Cardiac septum (tissue), 1 donor: ENCODE data around the gene HSPA8. TPM values are rescaled to one million over a fixed set of nuclear protein-coding genes. Genes with fewer than 3 reads are reported as not detected.
A peak's percentile ranks its signal among the peaks of the same experiment; 100 is the strongest.
"Not testable (repeated sequence)": the region's sequence is repeated elsewhere in the genome, so short reads cannot be mapped to it uniquely, and the experiment has no call there.

Experiments used
- DNase-seq: peaks from one replicate; pipeline ENCODE4 v3.0.0-alpha.2; 2020; ENCODE audit warnings: low spot score
- intact Hi-C: fragments of 100-400 bp; cut with DNase I; formaldehyde crosslinking; loops from one replicate; pipeline ENCODE4 v1.14.0; 2022
- total RNA-seq: library from RNA; stranded (reverse); fragmentation: NEBNext Ultra II Directional; extraction: Animal tissue kit (Norgen Biotek cat#: 25700); gene quantifications from one replicate; pipeline ENCODE4 v1.2.1, GENCODE V29; 2021
- donor health status: DM: no; HTN: no; CAD: no.

Gene HSPA8
- total RNA-seq, 1 donor from 2014 or later, result 1,191 TPM

DNA sequence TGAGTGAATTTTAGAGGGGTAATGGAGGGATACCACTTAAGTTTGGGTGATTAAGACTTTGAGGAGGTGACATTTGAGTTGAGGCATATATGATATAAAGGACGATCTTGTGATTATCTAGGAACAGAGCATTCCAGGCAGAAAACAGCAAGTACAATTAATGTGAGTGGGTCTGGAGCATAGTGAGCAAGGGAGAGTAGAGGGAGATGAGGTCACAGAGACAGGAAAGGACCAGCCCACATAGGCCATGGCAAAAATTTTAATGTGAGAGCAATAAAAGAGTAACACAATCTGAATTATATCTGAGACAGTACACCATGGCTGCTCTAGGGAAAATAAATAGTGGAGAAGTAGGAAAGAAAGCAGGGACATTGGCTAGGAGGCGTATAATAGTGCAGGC is 14.5 kb upstream of the HSPA8 start:
- intact Hi-C loops, result no loop called here
- DNase-seq, result no peak

GRCh38 chr11:123073343-123074057 is 11.6 kb upstream of the HSPA8 start:
- no peak for DNase-seq
- intact Hi-C loops, result no loop called here

GRCh38 chr11:123072762-123073161 is 10.8 kb upstream of the HSPA8 start:
- intact Hi-C loops, result no loop called here
- DNase-seq, result no peak

- intact Hi-C loops, result no loop called here
- no peak for DNase-seq
Observed at GRCh38 chr11:123072332-123072761, 10.4 kb upstream of the HSPA8 start.

DNA sequence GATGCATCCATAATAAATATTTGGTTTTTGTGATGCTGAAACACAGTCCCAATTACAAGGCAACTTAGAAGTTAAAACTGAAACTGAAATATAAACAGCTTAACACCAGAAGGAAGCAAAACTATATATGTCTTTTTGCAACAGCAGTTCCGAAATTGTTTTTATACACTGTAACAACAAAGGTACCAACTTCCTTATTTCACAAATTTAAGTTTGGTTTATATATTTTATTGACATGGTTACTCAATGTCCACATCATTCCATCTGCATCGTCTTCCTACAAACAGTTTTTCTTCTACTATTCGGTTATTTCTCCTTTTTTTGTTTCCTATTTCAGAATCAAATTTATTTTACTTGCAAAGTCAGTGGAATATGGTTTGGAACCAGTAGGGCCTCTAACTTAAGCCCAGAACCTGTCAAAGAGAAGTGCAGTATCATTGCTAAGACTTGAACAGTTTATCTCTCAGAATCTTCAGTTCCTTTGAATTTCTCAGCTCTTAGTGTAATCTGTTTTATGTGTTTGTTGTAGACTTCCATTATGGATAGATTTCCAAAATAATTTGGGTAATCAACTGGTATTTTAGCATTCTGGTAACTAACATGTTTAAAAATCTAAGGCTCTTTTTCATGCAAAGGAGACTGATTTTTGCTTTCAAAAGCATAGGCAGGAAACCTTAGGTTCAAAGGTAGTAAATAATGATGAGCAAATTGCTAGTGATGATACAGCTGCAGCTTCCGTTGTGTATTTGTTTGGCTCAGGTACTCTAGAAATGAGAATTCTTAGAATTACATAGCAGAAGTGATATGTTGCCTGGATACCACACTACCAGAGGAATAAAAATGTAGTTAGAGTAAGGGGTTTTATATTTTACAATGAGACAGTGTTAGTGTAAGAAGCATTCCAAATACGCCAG is 8.2 kb upstream of the HSPA8 start:
- intact Hi-C loops, result loop anchor here (10.0 kb wide), 1 partner anchor 415 kb away; the partner anchor contains the start of gene UBASH3B

GRCh38 chr11:123065621-123066020 is 3.7 kb upstream of the HSPA8 start:
- no peak for DNase-seq

More for the DNA sequence above, 8.2 kb upstream of the HSPA8 start:
- DNase-seq, result no peak

GRCh38 chr11:123063826-123064657 is 2.1 kb upstream of the HSPA8 start:
- intact Hi-C loops, result loop anchor here (5.0 to 10.0 kb wide), 2 partner anchors 38 to 409 kb away; partner anchors contain the start of gene UBASH3B
- no peak for DNase-seq

More at GRCh38 chr11:123065621-123066020, 3.7 kb upstream of the HSPA8 start:
- intact Hi-C loops, result loop anchor here (10.0 kb wide), 1 partner anchor 411 kb away; the partner anchor contains the start of gene UBASH3B

- no peak for DNase-seq
- intact Hi-C loops, result loop anchor here (5.0 to 10.0 kb wide), 2 partner anchors 39 to 408 kb away; partner anchors contain the start of gene UBASH3B
Observed at GRCh38 chr11:123062892-123063825, 1.2 kb upstream of the HSPA8 start.

- intact Hi-C loops, result loop anchor here (5.0 to 10.0 kb wide), 2 partner anchors 40 to 408 kb away; partner anchors contain the start of gene UBASH3B
- DNase-seq, result peak; percentile 99
Observed at GRCh38 chr11:123062158-123062891, 389 bp upstream of the HSPA8 start.

- intact Hi-C loops, result loop anchor here (5.0 to 10.0 kb wide), 2 partner anchors 42 to 406 kb away; partner anchors contain the start of gene UBASH3B
- no peak for DNase-seq
Observed at GRCh38 chr11:123060277-123061000, 1.5 kb downstream of the HSPA8 start.

GRCh38 chr11:123059041-123059920 is 2.7 kb downstream of the HSPA8 start:
- DNase-seq, intact Hi-C loops: not testable (repeated sequence)

DNA sequence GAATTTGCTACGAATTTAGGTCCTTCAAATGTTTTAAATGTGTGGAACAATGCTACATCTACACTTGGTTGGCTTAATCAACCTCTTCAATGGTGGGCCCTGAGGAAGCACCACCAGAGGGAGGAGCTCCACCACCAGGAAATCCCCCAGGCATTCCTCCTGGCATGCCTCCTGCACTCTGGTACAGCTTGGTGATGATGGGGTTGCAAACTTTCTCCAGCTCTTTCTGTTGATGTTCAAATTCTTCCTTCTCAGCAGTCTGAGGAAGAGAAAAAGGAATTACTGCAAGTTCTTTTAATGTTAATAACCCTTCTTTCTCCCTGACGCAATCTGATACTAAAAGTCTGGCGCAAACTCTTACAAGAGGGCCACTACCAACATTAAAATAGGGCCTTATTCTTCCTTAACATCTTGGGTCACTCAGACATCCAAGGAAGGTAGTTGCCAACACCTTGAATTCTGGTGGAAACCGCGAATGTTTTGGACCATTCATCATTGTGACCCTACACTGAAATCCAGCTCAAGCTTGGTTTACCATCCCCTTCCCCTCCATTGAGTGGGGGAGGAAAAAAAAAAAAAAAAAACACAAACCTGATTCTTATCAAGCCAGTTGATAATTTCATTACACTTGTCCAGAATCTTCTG is 4.2 kb downstream of the HSPA8 start:
- intact Hi-C loops, result no loop called here
- no peak for DNase-seq

GRCh38 chr11:123056835-123057491 is 5.0 kb downstream of the HSPA8 start:
- intact Hi-C loops, result no loop called here
- no peak for DNase-seq

DNA sequence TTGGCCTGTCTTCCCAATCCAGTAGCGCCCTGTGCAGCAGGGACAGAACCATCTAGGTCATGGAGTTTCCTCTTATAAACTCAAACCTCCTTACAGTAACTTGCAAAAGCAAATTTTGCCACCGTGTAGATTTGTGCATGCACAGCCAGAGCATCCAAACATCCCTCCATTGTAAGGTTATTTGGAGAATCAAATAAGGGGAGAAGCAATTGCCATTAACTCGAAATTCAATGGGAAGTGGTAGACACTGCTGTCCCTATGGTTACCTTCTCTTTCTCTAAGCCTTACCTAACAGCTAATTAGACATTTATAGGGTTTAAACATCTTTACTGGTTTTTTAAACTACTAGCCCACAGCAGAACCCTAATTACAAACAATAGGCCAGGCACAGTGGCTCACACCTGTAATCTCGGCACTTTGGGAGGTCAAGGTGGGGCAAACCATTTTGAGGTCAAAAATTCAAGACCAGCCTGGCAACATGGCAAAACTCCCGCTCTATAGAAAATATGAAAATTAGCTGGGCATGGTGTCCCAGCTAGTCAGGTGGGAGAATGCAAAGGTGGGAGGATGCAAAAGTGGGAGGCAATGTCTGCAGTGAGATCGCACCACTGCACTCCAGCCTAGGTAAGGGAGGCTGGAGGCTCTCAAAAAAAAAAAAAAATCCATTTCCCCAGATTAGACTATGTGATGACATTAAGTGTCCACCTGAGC is 6.6 kb downstream of the HSPA8 start:
- intact Hi-C loops, result no loop called here
- DNase-seq, result no peak
